Endothelial cell (in vitro differentiated cells): Measurements from ENCODE around the gene RHBG. TPM values are rescaled to one million over a fixed set of nuclear protein-coding genes. Genes with fewer than 3 reads are reported as not detected.
A peak's percentile ranks its signal among the peaks of the same experiment; 100 is the strongest.
"Not testable (repeated sequence)": the region's sequence is repeated elsewhere in the genome, so short reads cannot be mapped to it uniquely, and the experiment has no call there.

ENCODE experiments used
- DNase-seq: peaks from one replicate; pipeline ENCODE4 v3.0.0; 2021; ENCODE audit warnings: low spot score
- H3K27ac Mint-ChIP-seq: one replicate; pipeline ENCODE4 v1.8.0; 2021; ENCODE audit warnings: mixed read lengths, inconsistent platforms; ENCODE audit not compliant: unreplicated experiment
- H3K27me3 Mint-ChIP-seq: one replicate; pipeline ENCODE4 v1.8.0; 2021; ENCODE audit warnings: mild to moderate bottlenecking, moderate library complexity, mixed read lengths, inconsistent platforms; ENCODE audit not compliant: unreplicated experiment
- H3K36me3 Mint-ChIP-seq: one replicate; pipeline ENCODE4 v1.8.0; 2021; ENCODE audit warnings: mild to moderate bottlenecking, low read depth, mixed read lengths, inconsistent platforms; ENCODE audit not compliant: unreplicated experiment
- H3K4me1 Mint-ChIP-seq: one replicate; pipeline ENCODE4 v1.8.0; 2021; ENCODE audit warnings: mild to moderate bottlenecking, mixed read lengths, inconsistent platforms; ENCODE audit not compliant: unreplicated experiment
- H3K4me3 Mint-ChIP-seq: one replicate; pipeline ENCODE4 v1.8.0; 2021; ENCODE audit warnings: mild to moderate bottlenecking, mixed read lengths, inconsistent platforms; ENCODE audit not compliant: unreplicated experiment
- H3K9me3 Mint-ChIP-seq: one replicate; pipeline ENCODE4 v1.8.0; 2021; ENCODE audit warnings: mixed read lengths, inconsistent platforms; ENCODE audit not compliant: unreplicated experiment
- total RNA-seq: library from RNA; stranded (reverse); fragmentation: NEBNext Ultra II Directional; extraction: Animal tissue kit (Norgen Biotek cat#: 25700); gene quantifications from one replicate; pipeline ENCODE4 v1.2.1, GENCODE V29; 2021; ENCODE audit not compliant: unreplicated experiment
- TF ChIP-seq, protein P1 (sequence below): fragments of 200-600 bp; sonication (generic); IDR thresholded peaks from one replicate; pipeline ENCODE4 v1.5.0; 2021; ENCODE audit warnings: antibody characterized with exemption; ENCODE audit not compliant: unreplicated experiment

Gene RHBG
- total RNA-seq, 1 donor from 2014 or later = not detected

GRCh38 chr1:156344409-156344808, 24.6 kb upstream of the RHBG start:
- no peak overlapping the region for H3K4me3 Mint-ChIP-seq
- peaks cover 2% of the 10 kb centered on the region for H3K27me3 Mint-ChIP-seq
- no peak for DNase-seq
- H3K36me3 Mint-ChIP-seq = no peaks in the 10 kb centered on the region
- H3K4me1 Mint-ChIP-seq = no peaks in the 10 kb centered on the region
- H3K9me3 Mint-ChIP-seq = no peaks in the 10 kb centered on the region
- TF ChIP-seq, protein P1, sequence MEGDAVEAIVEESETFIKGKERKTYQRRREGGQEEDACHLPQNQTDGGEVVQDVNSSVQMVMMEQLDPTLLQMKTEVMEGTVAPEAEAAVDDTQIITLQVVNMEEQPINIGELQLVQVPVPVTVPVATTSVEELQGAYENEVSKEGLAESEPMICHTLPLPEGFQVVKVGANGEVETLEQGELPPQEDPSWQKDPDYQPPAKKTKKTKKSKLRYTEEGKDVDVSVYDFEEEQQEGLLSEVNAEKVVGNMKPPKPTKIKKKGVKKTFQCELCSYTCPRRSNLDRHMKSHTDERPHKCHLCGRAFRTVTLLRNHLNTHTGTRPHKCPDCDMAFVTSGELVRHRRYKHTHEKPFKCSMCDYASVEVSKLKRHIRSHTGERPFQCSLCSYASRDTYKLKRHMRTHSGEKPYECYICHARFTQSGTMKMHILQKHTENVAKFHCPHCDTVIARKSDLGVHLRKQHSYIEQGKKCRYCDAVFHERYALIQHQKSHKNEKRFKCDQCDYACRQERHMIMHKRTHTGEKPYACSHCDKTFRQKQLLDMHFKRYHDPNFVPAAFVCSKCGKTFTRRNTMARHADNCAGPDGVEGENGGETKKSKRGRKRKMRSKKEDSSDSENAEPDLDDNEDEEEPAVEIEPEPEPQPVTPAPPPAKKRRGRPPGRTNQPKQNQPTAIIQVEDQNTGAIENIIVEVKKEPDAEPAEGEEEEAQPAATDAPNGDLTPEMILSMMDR = no peak
- H3K27ac Mint-ChIP-seq = no peak overlapping the region

GRCh38 chr1:156346035-156346434, 23.0 kb upstream of the RHBG start:
- H3K36me3 Mint-ChIP-seq, H3K27ac Mint-ChIP-seq, H3K27me3 Mint-ChIP-seq, H3K9me3 Mint-ChIP-seq, H3K4me1 Mint-ChIP-seq, H3K4me3 Mint-ChIP-seq, DNase-seq: not testable (repeated sequence)

- H3K27me3 Mint-ChIP-seq = peaks cover 2% of the 10 kb centered on the region
- no peaks in the 10 kb centered on the region for H3K36me3 Mint-ChIP-seq
- no peaks in the 10 kb centered on the region for H3K4me1 Mint-ChIP-seq
- no peak for DNase-seq
- no peaks in the 10 kb centered on the region for H3K9me3 Mint-ChIP-seq
- TF ChIP-seq, protein P1 = no peak
- no peak overlapping the region for H3K4me3 Mint-ChIP-seq
- H3K27ac Mint-ChIP-seq = no peak overlapping the region
These were observed 22.4 kb upstream of the RHBG start for GRCh38 chr1:156346636-156347035.

GRCh38 chr1:156347331-156347730, 21.7 kb upstream of the RHBG start:
- TF ChIP-seq, protein P1 = no peak
- H3K4me1 Mint-ChIP-seq = no peaks in the 10 kb centered on the region
- H3K27me3 Mint-ChIP-seq = peaks cover 2% of the 10 kb centered on the region
- H3K9me3 Mint-ChIP-seq = no peaks in the 10 kb centered on the region
- H3K36me3 Mint-ChIP-seq = no peaks in the 10 kb centered on the region
- DNase-seq = no peak
- no peak overlapping the region for H3K27ac Mint-ChIP-seq
- no peak overlapping the region for H3K4me3 Mint-ChIP-seq

DNA sequence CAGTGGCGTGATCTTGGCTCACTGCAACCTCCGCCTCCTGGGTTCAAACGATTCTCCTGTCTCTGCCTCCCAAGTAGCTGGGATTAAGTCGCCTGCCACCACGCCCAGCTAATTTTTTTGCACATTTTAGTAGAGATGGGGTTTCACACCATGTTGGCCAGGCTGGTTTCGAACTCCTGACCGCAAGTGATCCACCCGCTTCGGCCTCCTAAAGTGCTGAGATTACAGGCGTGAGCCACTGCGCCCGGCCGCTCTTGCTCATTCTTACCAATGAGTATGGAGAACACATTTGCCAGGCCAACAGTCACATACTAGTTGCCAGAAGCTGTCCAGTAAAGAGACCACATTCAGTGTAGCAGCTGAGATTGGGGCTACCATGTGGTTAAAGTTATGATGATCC, 16.5 kb upstream of the RHBG start:
- H3K36me3 Mint-ChIP-seq, H3K27me3 Mint-ChIP-seq, H3K9me3 Mint-ChIP-seq, DNase-seq, H3K4me3 Mint-ChIP-seq, H3K4me1 Mint-ChIP-seq, H3K27ac Mint-ChIP-seq: not testable (repeated sequence)

DNA sequence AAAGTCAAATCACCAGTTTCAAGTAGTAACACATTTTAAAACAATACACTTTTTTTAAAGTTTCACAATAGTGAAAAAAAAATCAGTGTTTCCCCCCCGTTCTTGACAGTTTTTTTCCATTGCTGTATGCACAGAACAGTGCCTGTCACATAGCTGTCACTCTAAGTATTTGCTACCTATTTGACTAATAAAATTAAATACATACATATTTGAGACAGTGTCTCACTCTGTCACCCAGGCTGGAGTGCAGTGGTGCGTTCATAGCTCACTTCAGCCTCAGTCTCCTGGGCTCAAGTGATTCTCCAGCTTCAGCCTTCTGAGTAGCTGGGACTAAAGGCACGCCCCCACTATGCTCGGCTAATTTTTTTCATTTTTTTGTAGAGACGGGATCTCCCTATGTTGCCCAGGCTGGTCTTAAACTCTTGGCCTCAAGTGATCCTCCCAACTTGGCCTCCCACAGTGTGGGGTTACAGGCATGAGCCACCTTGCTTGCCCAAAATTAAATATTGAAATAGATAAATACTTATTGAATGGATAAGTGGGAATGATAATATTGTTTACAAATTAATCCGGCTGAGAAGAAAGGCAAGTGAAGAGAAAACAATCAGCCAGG, 12.6 kb upstream of the RHBG start:
- TF ChIP-seq, protein P1 = no peak
- Mint-ChIP-seq H3K9me3 (no peaks in the 10 kb centered on the region), H3K36me3 (no peaks in the 10 kb centered on the region), H3K27ac (no peak overlapping the region), H3K27me3 (peaks cover 10% of the 10 kb centered on the region), H3K4me1 (peaks cover 6% of the 10 kb centered on the region), H3K4me3 (peak overlapping the region; percentile 60)
- DNase-seq = no peak
